K562 (cell line): ENCODE data around the gene AKNA. TPM values are rescaled to one million over a fixed set of nuclear protein-coding genes. Genes with fewer than 3 reads are reported as not detected.

Experiments used
- ATAC-seq: fragments of 200-7000 bp; cut with Tn5 transposase; 3 replicates; pipeline ENCODE4 v1.9.1; 2020; ENCODE audit warnings: moderate library complexity
- BruUV-seq: library from RNA; stranded (reverse); fragments of 400-500 nt; replicated peaks from 2 replicates; lab custom pipeline; 2021; lab: Mats Ljungman, UMichigan
- CTCF ChIA-PET: fragments of 300-600 bp; formaldehyde crosslinking; extraction: SDS; loops from one replicate; lab custom pipeline; 2021; ENCODE audit warnings: low intra/inter-chr PET ratio; lab: Yijun Ruan, JAX
- POLR2A ChIA-PET: fragments of 300-600, 350-650 bp; sonication (Branson Sonifier 250); formaldehyde crosslinking; extraction: SDS; loops from one replicate; lab custom pipeline; 2021; ENCODE audit warnings: antibody characterized with exemption, inconsistent platforms; lab: Yijun Ruan, JAX
- DNase-seq, 4 experiments: peaks; one replicate each; pipeline versions ENCODE4 v3.0.0 to v3.0.0-alpha.2; 2011 to 2018; ENCODE audit warnings: low spot score in 3 of 4, mixed read lengths in 3 of 4; ENCODE audit errors: extremely low read depth in 1 of 4
- FAIRE-seq: peaks from 2 replicates; lab custom pipeline; 2011; peaks lifted over from hg19 to GRCh38; lab: Jason Lieb, UNC
- H2AFZ ChIP-seq: 2 replicates; pipeline ENCODE4 v1.6.0; 2011; ENCODE audit warnings: low read depth, low read length, control low read depth, inconsistent platforms
- H3K27ac ChIP-seq: fragments of 200-600 bp; 3 replicates; pipeline ENCODE4 v1.8.0; 2011; ENCODE audit warnings: low read depth, mild to moderate bottlenecking, control low read depth, inconsistent platforms, low read length, moderate library complexity, mixed read lengths; ENCODE audit errors: extremely low read depth
- H3K27me3 ChIP-seq, 2 experiments: fragments of 300-600 bp in 1 of 2; 2 replicates in 1 of 2; 3 replicates in 1 of 2; pipeline versions ENCODE4 v1.6.0 to v1.8.0; 2011; ENCODE audit warnings: inconsistent platforms in 2 of 2, low read length in 2 of 2, mild to moderate bottlenecking in 1 of 2, mixed read lengths in 1 of 2, moderate library complexity in 1 of 2; ENCODE audit not compliant: control insufficient read depth in 2 of 2, insufficient read depth in 2 of 2
- H3K36me3 ChIP-seq: fragments of 300-600 bp; 3 replicates; pipeline ENCODE4 v1.8.0; 2011; ENCODE audit warnings: mild to moderate bottlenecking, low read length, inconsistent platforms; ENCODE audit not compliant: control insufficient read depth, insufficient read depth
- H3K4me1 ChIP-seq, 2 experiments: fragments of 200-600 bp in 1 of 2; replicated peaks in 1 of 2; 2 replicates in 1 of 2; 3 replicates in 1 of 2; pipeline versions ENCODE4 v1.5.1 to v1.8.0; 2011; ENCODE audit warnings: inconsistent platforms in 2 of 2, low read length in 2 of 2, mild to moderate bottlenecking in 1 of 2, mixed read lengths in 1 of 2, moderate library complexity in 1 of 2; ENCODE audit not compliant: control insufficient read depth in 2 of 2, insufficient read depth in 2 of 2
- H3K4me2 ChIP-seq: 2 replicates; pipeline ENCODE4 v1.6.1; 2011; ENCODE audit warnings: low read length, control low read depth, inconsistent platforms, mixed read lengths; ENCODE audit not compliant: insufficient read depth
- H3K4me3 ChIP-seq: fragments of 200-600 bp; sonication (generic), shearing (Covaris generic); 2 replicates; pipeline ENCODE4 v1.5.1; 2016; ENCODE audit warnings: control low read depth, inconsistent platforms
- H3K79me2 ChIP-seq: fragments of 200-600 bp; 3 replicates; pipeline ENCODE4 v1.8.0; 2011; ENCODE audit warnings: low read length, inconsistent platforms; ENCODE audit not compliant: control insufficient read depth, insufficient read depth
- H3K9ac ChIP-seq, 2 experiments: 2 replicates each; pipeline versions ENCODE4 v1.6.0 to v1.6.1; 2011; ENCODE audit warnings: low read depth in 2 of 2, low read length in 2 of 2, control low read depth in 1 of 2, inconsistent platforms in 1 of 2, mild to moderate bottlenecking in 1 of 2, mixed read lengths in 1 of 2; ENCODE audit not compliant: insufficient read depth in 1 of 2
- H3K9me1 ChIP-seq: one replicate; pipeline ENCODE4 v1.6.0; 2011; ENCODE audit warnings: inconsistent platforms, mild to moderate bottlenecking, low read length, moderate library complexity; ENCODE audit not compliant: control insufficient read depth, insufficient read depth
- H3K9me3 ChIP-seq: replicated peaks from 2 replicates; pipeline ENCODE4 v1.5.1; 2011; ENCODE audit warnings: low read depth, low read length, inconsistent platforms; ENCODE audit not compliant: control insufficient read depth, insufficient read depth
- H4K20me1 ChIP-seq: replicated peaks from 2 replicates; pipeline ENCODE4 v1.6.1; 2011; ENCODE audit warnings: low read length, inconsistent platforms, mixed read lengths; ENCODE audit not compliant: control insufficient read depth, insufficient read depth
- CREB5 ChIP-seq: fragments of 250-450 bp; sonication (Bioruptor Pico); IDR thresholded peaks from 2 replicates; pipeline ENCODE4 v1.5.0; 2020; ENCODE audit warnings: mild to moderate bottlenecking
- MLX ChIP-seq, 2 experiments: fragments of 450-650 bp in 1 of 2; sonication (generic) in 1 of 2; formaldehyde crosslinking; conservative IDR thresholded peaks; 2 replicates each; pipeline versions ENCODE4 v1.4.0 to v1.8.1; 2020 to 2022; ENCODE audit warnings: mild to moderate bottlenecking in 1 of 2, missing genetic modification reagents in 1 of 2
- WGBS: fragments of 100-300 bp; shearing (Covaris generic); methylation state at CpG from one replicate; pipeline ENCODE4 v1.1.6; 2016; ENCODE audit warnings: low coverage, mixed read lengths; ENCODE audit not compliant: insufficient coverage; ENCODE audit errors: missing lambda C conversion rate; 5-methylcytosine and 5-hydroxymethylcytosine counted together
- in situ Hi-C: fragments of 300-500 bp; cut with MboI; formaldehyde crosslinking; loops from 4 replicates; pipeline ENCODE4 v1.15.0; 2018; ENCODE audit warnings: inconsistent platforms, mixed read lengths
- intact Hi-C: fragments of 100-400 bp; cut with micrococcal nuclease; formaldehyde crosslinking; loops from 2 replicates; pipeline ENCODE4 v1.14.2; 2022
- polyA plus RNA-seq, 8 experiments: library from polyadenylated mRNA; depleted of rRNA in 4 of 8; stranded (reverse) in 5 of 8; unstranded in 3 of 8; fragments of >200 nt; fragmentation: Nextera tagmentation in 2 of 8; fragmentation: Illumina TruSeq in 1 of 8; extraction: Ambion mirVana in 2 of 8; extraction: Trizol in 1 of 8; gene quantifications; 2 replicates each; pipeline versions ENCODE4 v1.2.1 to v1.2.3, GENCODE V29; 2011 to 2014; ENCODE audit warnings: inconsistent platforms in 1 of 8, missing spikeins in 1 of 8
- total RNA-seq, 7 experiments: library from RNA; depleted of rRNA in 6 of 7; stranded (reverse); fragments of >200 nt in 6 of 7; fragmentation: Illumina TruSeq in 2 of 7; extraction: Trizol in 2 of 7; gene quantifications; 2 replicates each; pipeline versions ENCODE4 v1.2.1 to v1.2.3, GENCODE V29; 2011 to 2021; ENCODE audit warnings: low replicate concordance in 1 of 7

AKNA gene
- total and polyA plus RNA-seq, 9 of the 15 experiments (the other 6 are each of a cell fraction or from before 2014, with no cell fraction given): 0.29 to 20.5 (median 3.9) TPM

- Histone ChIP-seq H2AFZ (no peak overlapping the region), H3K36me3 (peaks cover 4% of the 10 kb centered on the region; the same call in 1 of the 3 replicates), H4K20me1 (peaks cover 9% of the 10 kb centered on the region; the same call in 1 of the 2 replicates), H3K79me2 (no peaks in the 10 kb centered on the region), H3K9ac (no peak overlapping the region), H3K27me3 (no peaks in the 10 kb centered on the region), H3K4me2 (no peak overlapping the region), H3K27ac (no peak overlapping the region), H3K9me3 (no peaks in the 10 kb centered on the region), H3K9me1 (no peaks in the 10 kb centered on the region), H3K4me3 (no peak overlapping the region), H3K4me1 (no peaks in the 10 kb centered on the region)
- POLR2A ChIA-PET: interaction anchor here (0.5 to 1.6 kb wide), 5 partner anchors 12 to 50 kb away, joined by 3 to 7 read pairs (median 4); no protein-coding TSS in a partner anchor
- BruUV-seq: no TSS peak
- intact Hi-C loops (no loop called here), in situ Hi-C loops (no loop called here)
- DNase-seq (no peak), ATAC-seq (no peak), FAIRE-seq (no peak)
- CTCF ChIA-PET: no interaction called here
- no peak for TF ChIP-seq CREB5
- TF ChIP-seq MLX (CRISPR knock-in tag; conservative IDR thresholded peaks at IDR 0.05): no peak
- WGBS: 76% methylated on average over 5 of the region's 5 CpGs
These were observed 8.9 kb downstream of the AKNA start for GRCh38 chr9:114378883-114379282.
